ENCODE measurements around the gene GGA3.

The GGA3 gene

DNA sequence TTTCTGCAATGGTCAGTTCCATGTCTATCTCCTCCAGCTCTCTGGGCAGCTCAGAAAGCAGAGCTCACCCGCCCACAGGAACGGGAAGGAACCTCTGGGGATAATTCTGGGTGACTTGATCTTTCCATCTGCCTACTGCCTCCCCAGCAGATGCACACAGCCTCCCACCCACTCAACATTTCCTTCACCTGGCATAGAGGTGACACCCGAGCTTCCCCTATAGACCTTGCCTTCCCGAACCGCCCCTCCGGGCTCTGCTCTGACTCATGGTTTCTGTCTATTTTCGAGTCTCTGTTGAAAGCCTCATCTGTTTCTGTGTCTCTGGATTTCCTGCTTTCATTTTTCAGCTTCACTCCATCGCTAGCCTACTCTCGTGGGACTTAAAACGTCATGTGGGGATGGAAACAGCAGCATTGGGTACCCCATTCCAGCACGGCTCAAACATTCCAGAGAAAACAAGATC is 11.4 kb downstream of the GGA3 start:
- TF ChIP-seq, protein P1, sequence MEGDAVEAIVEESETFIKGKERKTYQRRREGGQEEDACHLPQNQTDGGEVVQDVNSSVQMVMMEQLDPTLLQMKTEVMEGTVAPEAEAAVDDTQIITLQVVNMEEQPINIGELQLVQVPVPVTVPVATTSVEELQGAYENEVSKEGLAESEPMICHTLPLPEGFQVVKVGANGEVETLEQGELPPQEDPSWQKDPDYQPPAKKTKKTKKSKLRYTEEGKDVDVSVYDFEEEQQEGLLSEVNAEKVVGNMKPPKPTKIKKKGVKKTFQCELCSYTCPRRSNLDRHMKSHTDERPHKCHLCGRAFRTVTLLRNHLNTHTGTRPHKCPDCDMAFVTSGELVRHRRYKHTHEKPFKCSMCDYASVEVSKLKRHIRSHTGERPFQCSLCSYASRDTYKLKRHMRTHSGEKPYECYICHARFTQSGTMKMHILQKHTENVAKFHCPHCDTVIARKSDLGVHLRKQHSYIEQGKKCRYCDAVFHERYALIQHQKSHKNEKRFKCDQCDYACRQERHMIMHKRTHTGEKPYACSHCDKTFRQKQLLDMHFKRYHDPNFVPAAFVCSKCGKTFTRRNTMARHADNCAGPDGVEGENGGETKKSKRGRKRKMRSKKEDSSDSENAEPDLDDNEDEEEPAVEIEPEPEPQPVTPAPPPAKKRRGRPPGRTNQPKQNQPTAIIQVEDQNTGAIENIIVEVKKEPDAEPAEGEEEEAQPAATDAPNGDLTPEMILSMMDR (conservative IDR thresholded peaks at IDR 0.05; ENCODE audit: low read depth, low read length), result no peak
- peak; percentile 70 for DNase-seq (ENCODE audit: low read depth)
- peak overlapping the region; percentile 29 for H3K4me3 ChIP-seq (ENCODE audit: low read depth, low read length)

DNA sequence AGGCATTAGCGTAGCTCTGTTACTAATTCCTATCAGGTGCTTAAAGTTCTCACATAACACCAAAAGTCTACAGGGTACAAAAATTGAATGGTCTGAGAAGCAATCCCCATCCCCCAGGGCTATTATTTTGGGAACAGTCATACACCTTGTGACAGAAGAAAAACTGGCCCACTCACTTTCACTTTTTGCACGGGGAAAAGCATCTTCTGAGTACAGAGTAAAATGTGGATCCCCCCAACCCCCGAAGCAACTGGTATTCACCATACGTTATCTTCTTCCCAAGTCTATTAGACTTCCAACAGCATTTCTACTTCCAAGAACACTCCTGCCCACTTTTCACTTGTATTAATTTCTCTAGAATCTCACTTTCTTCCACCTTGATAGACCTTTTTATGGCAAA is 11.8 kb downstream of the GGA3 start:
- no peak overlapping the region for H3K4me3 ChIP-seq (ENCODE audit: low read depth, low read length)
- no peak for DNase-seq (ENCODE audit: low read depth)

DNA sequence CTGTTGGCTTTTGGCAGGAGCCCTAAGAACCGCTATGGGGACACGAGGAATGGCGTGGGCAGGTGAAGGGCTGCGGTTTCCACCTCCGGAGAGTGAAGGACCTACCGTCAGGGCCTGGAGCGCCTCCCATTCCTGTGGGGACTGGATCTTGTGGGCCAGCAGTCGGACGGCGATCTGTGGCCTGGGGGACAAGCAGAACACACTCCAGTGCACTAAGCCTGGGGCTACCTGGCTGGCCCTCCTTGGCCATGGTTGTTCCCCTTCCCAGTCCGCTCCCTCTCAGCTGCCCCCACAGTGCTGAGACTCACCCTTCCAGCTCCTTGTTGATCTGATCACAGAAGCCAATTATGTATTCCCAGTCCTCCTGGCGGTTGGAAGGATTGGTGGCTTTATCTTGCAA is 15.0 kb downstream of the GGA3 start:
- DNase-seq (ENCODE audit: low read depth), result no peak
- no peak overlapping the region for H3K4me3 ChIP-seq (ENCODE audit: low read depth, low read length)
- TF ChIP-seq, protein P1 (conservative IDR thresholded peaks at IDR 0.05; ENCODE audit: low read depth, low read length), result no peak

More for the DNA sequence above, 11.8 kb downstream of the GGA3 start:
- TF ChIP-seq, protein P1 (conservative IDR thresholded peaks at IDR 0.05; ENCODE audit: low read depth, low read length), result no peak

DNA sequence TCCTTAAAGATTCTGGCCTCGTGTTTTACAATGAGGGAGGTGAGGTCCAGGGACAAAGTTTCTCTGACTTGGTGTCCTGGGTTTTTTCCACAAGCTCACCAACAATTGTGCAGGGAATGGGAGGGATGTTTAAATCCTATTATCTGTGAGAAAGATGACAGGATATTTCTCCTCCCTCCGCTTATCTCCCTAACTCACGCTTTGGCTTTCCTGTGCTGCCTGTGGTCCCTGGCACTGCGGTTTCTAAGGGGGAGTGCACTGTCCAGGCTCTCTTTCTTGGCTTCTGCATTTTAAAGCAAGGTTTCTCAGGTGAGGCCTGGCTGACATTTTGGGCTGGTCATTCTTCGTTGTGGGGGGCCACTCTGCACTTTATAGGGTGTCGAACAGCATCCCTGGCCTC is 16.4 kb downstream of the GGA3 start:
- TF ChIP-seq, protein P1 (conservative IDR thresholded peaks at IDR 0.05; ENCODE audit: low read depth, low read length), result no peak
- H3K4me3 ChIP-seq (ENCODE audit: low read depth, low read length), result no peak overlapping the region
- DNase-seq (ENCODE audit: low read depth), result no peak

DNA sequence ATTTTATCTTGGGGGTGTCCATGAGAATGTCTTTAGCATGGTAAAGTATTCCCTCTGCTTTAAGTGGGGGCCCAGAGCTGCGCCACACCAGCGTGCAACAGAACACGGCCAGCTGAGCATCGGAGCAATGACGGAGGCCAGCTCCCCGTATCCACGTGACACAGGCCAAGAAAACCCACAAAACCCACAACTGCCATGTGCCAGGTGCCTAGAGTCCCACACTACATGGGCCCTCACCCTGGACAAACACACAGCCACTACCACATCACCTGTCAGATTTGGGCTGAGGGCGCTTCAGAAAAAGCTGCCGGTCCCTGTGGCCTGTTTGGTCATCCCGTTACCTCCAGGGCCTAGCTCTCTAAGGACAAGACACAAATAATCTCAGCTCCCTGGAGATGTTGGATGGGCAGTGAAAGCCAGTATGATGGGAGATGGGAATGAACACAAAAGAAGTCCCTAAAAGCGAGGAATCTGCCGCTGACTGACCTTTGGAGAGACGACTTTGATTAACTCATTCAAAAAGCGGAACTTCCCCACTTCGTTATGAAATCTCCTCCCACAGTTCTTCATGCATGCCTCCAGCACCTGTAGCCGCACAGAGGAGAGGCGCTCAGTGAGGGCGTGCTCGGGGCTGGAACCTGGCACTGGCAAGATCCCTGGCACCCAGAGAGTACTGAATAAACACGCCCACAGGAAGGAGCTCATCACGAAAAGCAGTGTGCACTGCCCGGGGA is 17.1 kb downstream of the GGA3 start:
- TF ChIP-seq, protein P1 (conservative IDR thresholded peaks at IDR 0.05; ENCODE audit: low read depth, low read length), result no peak
- H3K4me3 ChIP-seq (ENCODE audit: low read depth, low read length), result no peak overlapping the region
- DNase-seq (ENCODE audit: low read depth), result no peak

DNA sequence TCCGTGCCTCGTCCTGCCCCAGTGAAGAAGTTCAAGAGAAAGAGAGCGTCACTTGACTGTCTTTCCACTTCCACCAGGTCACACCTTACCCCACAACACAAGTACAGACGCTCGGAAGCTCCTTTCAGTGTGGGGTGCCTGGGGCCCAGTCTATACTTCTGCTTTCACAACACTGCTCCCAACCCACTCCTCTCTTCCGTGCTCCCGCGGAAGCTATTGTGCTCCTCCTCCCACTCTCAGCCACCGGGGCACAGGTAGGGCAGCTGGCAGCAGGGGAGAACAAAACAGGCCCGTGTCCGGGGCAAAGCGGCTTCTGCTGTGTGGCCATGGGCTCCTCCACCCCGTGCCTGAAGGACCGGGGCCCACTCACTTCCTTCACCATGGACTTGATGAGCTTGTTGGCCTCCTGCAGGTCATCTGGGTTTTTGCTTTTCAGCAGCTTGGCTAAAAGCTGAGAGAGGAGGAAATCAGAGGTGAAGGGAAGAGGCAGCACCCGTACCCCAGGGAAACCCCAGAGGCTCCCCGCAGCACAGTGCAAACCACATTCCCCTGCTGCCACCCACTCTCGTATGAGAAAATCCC is 18.9 kb downstream of the GGA3 start:
- H3K4me3 ChIP-seq (ENCODE audit: low read depth, low read length), result no peak overlapping the region
- TF ChIP-seq, protein P1 (conservative IDR thresholded peaks at IDR 0.05; ENCODE audit: low read depth, low read length), result no peak
- DNase-seq (ENCODE audit: low read depth), result no peak
